ENCODE data around the gene UBE3B. TPM values are rescaled to one million over a fixed set of nuclear protein-coding genes. Genes with fewer than 3 reads are reported as not detected.

The UBE3B gene
- total and polyA plus RNA-seq, 9 donors = 12.1 to 53.4 (median 33.2) TPM

DNA sequence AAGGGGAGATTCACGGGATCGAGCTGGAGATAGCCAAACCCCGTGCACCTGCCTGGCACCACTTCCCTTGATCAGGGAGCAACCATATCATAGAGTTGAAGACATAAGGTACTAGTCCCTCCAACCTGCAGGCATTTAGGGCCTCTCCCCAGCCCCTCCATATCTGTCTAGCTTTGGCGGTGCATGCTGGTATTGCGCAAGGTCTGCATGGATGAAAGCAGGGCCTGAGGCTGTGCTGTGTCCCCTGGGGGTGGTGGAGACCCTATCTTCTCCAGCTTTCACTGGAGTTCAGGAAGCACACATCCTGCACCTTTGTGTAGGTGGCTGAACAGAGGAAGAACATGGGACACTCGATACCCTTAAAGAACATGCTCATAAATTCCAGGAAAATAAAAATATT is 47.2 kb upstream of the UBE3B start:
- intact Hi-C loops (cut with DNase I) = loop anchor here in 1 of 4 donors (10.0 kb wide), 2 partner anchors 65 to 165 kb away; no protein-coding TSS in a partner anchor
- H3K27me3 ChIP-seq = no peaks in the 10 kb centered on the region
- TF ChIP-seq POLR2A (IDR thresholded peaks at IDR 0.05) (no peak), EP300 (IDR thresholded peaks at IDR 0.05) (no peak)
- TF ChIP-seq, protein P1, sequence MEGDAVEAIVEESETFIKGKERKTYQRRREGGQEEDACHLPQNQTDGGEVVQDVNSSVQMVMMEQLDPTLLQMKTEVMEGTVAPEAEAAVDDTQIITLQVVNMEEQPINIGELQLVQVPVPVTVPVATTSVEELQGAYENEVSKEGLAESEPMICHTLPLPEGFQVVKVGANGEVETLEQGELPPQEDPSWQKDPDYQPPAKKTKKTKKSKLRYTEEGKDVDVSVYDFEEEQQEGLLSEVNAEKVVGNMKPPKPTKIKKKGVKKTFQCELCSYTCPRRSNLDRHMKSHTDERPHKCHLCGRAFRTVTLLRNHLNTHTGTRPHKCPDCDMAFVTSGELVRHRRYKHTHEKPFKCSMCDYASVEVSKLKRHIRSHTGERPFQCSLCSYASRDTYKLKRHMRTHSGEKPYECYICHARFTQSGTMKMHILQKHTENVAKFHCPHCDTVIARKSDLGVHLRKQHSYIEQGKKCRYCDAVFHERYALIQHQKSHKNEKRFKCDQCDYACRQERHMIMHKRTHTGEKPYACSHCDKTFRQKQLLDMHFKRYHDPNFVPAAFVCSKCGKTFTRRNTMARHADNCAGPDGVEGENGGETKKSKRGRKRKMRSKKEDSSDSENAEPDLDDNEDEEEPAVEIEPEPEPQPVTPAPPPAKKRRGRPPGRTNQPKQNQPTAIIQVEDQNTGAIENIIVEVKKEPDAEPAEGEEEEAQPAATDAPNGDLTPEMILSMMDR (IDR thresholded peaks at IDR 0.05) = no peak
- no peak for DNase-seq
- no peak overlapping the region for H3K4me3 ChIP-seq
- H3K9me3 ChIP-seq = no peaks in the 10 kb centered on the region
- H3K27ac ChIP-seq = no peak overlapping the region
- no peaks in the 10 kb centered on the region for H3K4me1 ChIP-seq (ENCODE audit: insufficient read depth)
- WGBS, 3 donors = 89 to 94% (median 91%) methylated on average over 6 of the region's 6 CpGs
- no peaks in the 10 kb centered on the region for H3K36me3 ChIP-seq

- Histone ChIP-seq H3K4me3 (no peak overlapping the region), H3K4me1 (ENCODE audit: insufficient read depth) (no peaks in the 10 kb centered on the region), H3K36me3 (no peaks in the 10 kb centered on the region), H3K9me3 (no peaks in the 10 kb centered on the region), H3K27me3 (no peaks in the 10 kb centered on the region), H3K27ac (no peak overlapping the region)
- TF ChIP-seq EP300 (IDR thresholded peaks at IDR 0.05) (no peak), POLR2A (IDR thresholded peaks at IDR 0.05) (no peak)
- TF ChIP-seq, protein P1 (IDR thresholded peaks at IDR 0.05) = no peak
- intact Hi-C loops (cut with DNase I) = loop anchor here in 1 of 4 donors (10.0 kb wide), 2 partner anchors 62 to 162 kb away; no protein-coding TSS in a partner anchor
- WGBS, 3 donors = 68 to 72% (median 69%) methylated on average over 6 of the region's 6 CpGs
- no peak for DNase-seq
Measured at GRCh38 chr12:109432431-109432830, 45.0 kb upstream of the UBE3B start.

- TF ChIP-seq POLR2A (IDR thresholded peaks at IDR 0.05) = no peak
- TF ChIP-seq, protein P1 (IDR thresholded peaks at IDR 0.05) = peak; percentile 22 to 47 (median 37)
- intact Hi-C loops (cut with DNase I) = loop anchor here in 1 of 4 donors (10.0 kb wide), 2 partner anchors 62 to 162 kb away; no protein-coding TSS in a partner anchor
- Histone ChIP-seq H3K27me3 (no peaks in the 10 kb centered on the region), H3K27ac (no peak overlapping the region), H3K9me3 (no peaks in the 10 kb centered on the region), H3K4me3 (no peak overlapping the region), H3K36me3 (no peaks in the 10 kb centered on the region), H3K4me1 (ENCODE audit: insufficient read depth) (no peaks in the 10 kb centered on the region)
- peak; percentile 68 to 89 (median 80) for DNase-seq
- 31 to 41% (median 38%) methylated on average over 14 of the region's 14 CpGs for WGBS, 3 donors
Measured at GRCh38 chr12:109432842-109433304, 44.6 kb upstream of the UBE3B start.

- Histone ChIP-seq H3K27ac (no peak overlapping the region), H3K36me3 (no peaks in the 10 kb centered on the region), H3K27me3 (no peaks in the 10 kb centered on the region), H3K9me3 (no peaks in the 10 kb centered on the region), H3K4me1 (ENCODE audit: insufficient read depth) (no peaks in the 10 kb centered on the region), H3K4me3 (no peak overlapping the region)
- intact Hi-C loops (cut with DNase I) = loop anchor here in 1 of 4 donors (10.0 kb wide), 2 partner anchors 61 to 161 kb away; no protein-coding TSS in a partner anchor
- DNase-seq = no peak
- WGBS, 3 donors = 63 to 66% (median 64%) methylated on average over 4 of the region's 4 CpGs
- TF ChIP-seq POLR2A (IDR thresholded peaks at IDR 0.05) = no peak
- TF ChIP-seq, protein P1 (IDR thresholded peaks at IDR 0.05) = no peak
- TF ChIP-seq EP300 (IDR thresholded peaks at IDR 0.05) = no peak
Measured at GRCh38 chr12:109433618-109434017, 43.8 kb upstream of the UBE3B start.
